H1 (cell line): ENCODE measurements around the gene MGMT. TPM values are rescaled to one million over a fixed set of nuclear protein-coding genes. Genes with fewer than 3 reads are reported as not detected.

Source experiments
- CTCF ChIA-PET: fragments of 300-600 bp; sonication (Branson Sonifier 250); formaldehyde crosslinking; loops from one replicate; lab custom pipeline; 2021; ENCODE audit not compliant: partially characterized antibody; lab: Charles Lee
- POLR2A ChIA-PET: fragments of 300-600 bp; sonication (Branson Sonifier 250); formaldehyde crosslinking; loops from one replicate; lab custom pipeline; 2021; ENCODE audit warnings: inconsistent platforms; ENCODE audit not compliant: partially characterized antibody; lab: Charles Lee
- DNase-seq, 2 experiments: peaks; one replicate each; pipeline versions ENCODE4 v3.0.0 to v3.0.0-alpha.2; 2010 to 2022; ENCODE audit warnings: low spot score in 2 of 2, low read depth in 1 of 2, mixed read lengths in 1 of 2
- FAIRE-seq: peaks from 2 replicates; lab custom pipeline; 2011; peaks lifted over from hg19 to GRCh38; lab: Jason Lieb, UNC
- H2AFZ ChIP-seq: 2 replicates; pipeline ENCODE4 v1.8.1; 2012; ENCODE audit warnings: low read length, inconsistent platforms
- H2AK5ac ChIP-seq: 2 replicates; pipeline ENCODE4 v1.6.1; 2013; ENCODE audit warnings: low read depth, low read length
- H2BK120ac ChIP-seq: replicated peaks from 2 replicates; pipeline ENCODE3; 2013; ENCODE audit warnings: low read depth, low read length, inconsistent platforms
- H2BK12ac ChIP-seq: 2 replicates; pipeline ENCODE4 v1.6.1; 2013; ENCODE audit warnings: low read depth, low read length
- H2BK15ac ChIP-seq: 2 replicates; pipeline ENCODE4 v1.6.1; 2013; ENCODE audit warnings: low read length
- H2BK20ac ChIP-seq: 2 replicates; pipeline ENCODE4 v1.6.1; 2013; ENCODE audit warnings: low read length
- H2BK5ac ChIP-seq: 2 replicates; pipeline ENCODE4 v1.6.1; 2013; ENCODE audit warnings: low read depth, low read length
- H3K14ac ChIP-seq: 2 replicates; pipeline ENCODE4 v1.6.1; 2013; ENCODE audit warnings: inconsistent platforms; ENCODE audit not compliant: insufficient read length
- H3K18ac ChIP-seq: 2 replicates; pipeline ENCODE4 v1.6.1; 2013; ENCODE audit warnings: low read length; ENCODE audit errors: extremely low read depth
- H3K23ac ChIP-seq: 2 replicates; pipeline ENCODE4 v1.6.1; 2013; ENCODE audit warnings: inconsistent platforms; ENCODE audit not compliant: insufficient read length
- H3K23me2 ChIP-seq: 2 replicates; pipeline ENCODE4 v1.6.1; 2013; ENCODE audit warnings: low read depth, low read length
- H3K27ac ChIP-seq: 2 replicates; pipeline ENCODE4 v1.6.1; 2011; ENCODE audit warnings: low read depth, low read length, inconsistent platforms
- H3K27me3 ChIP-seq, 4 experiments: replicated peaks in 1 of 4; 1 replicate in 1 of 4; 2 replicates in 3 of 4; pipeline versions ENCODE4 v1.6.1 to v1.8.1; 2011 to 2013; ENCODE audit warnings: low read length in 3 of 4, mild to moderate bottlenecking in 3 of 4, inconsistent platforms in 2 of 4, mixed read lengths in 2 of 4, moderate library complexity in 1 of 4; ENCODE audit not compliant: control insufficient read depth in 3 of 4, insufficient read depth in 3 of 4; ENCODE audit errors: extremely low read depth in 1 of 4
- H3K36me3 ChIP-seq, 4 experiments: 2 replicates each; pipeline versions ENCODE4 v1.6.1 to v1.8.1; 2011 to 2013; ENCODE audit warnings: mild to moderate bottlenecking in 4 of 4, low read length in 3 of 4, moderate library complexity in 2 of 4, control low read depth in 1 of 4, inconsistent platforms in 1 of 4; ENCODE audit not compliant: insufficient read depth in 4 of 4, control insufficient read depth in 2 of 4
- H3K4ac ChIP-seq: replicated peaks from 2 replicates; pipeline ENCODE3; 2013; ENCODE audit warnings: low read length, low read depth, mixed read lengths, inconsistent platforms; ENCODE audit not compliant: insufficient read length
- H3K4me1 ChIP-seq, 4 experiments: replicated peaks in 1 of 4; 1 replicate in 1 of 4; 2 replicates in 3 of 4; pipeline versions ENCODE4 v1.6.1 to v1.8.1; 2011 to 2013; ENCODE audit warnings: low read length in 3 of 4, inconsistent platforms in 2 of 4, mixed read lengths in 1 of 4; ENCODE audit not compliant: insufficient read depth in 4 of 4, control insufficient read depth in 3 of 4
- H3K4me2 ChIP-seq, 2 experiments: 2 replicates each; pipeline versions ENCODE4 v1.6.1 to v1.8.1; 2011 to 2013; ENCODE audit warnings: low read depth in 2 of 2, low read length in 2 of 2, control low read depth in 1 of 2, inconsistent platforms in 1 of 2, mild to moderate bottlenecking in 1 of 2; ENCODE audit not compliant: insufficient read depth in 1 of 2
- H3K4me3 ChIP-seq, 4 experiments: fragments of 200-600, 300-600 bp in 1 of 4; sonication (generic), shearing (Covaris generic), sonication (Bioruptor Twin) in 1 of 4; 2 replicates each; pipeline versions ENCODE4 v1.5.1 to v1.8.1; 2011 to 2016; ENCODE audit warnings: low read length in 4 of 4, low read depth in 3 of 4, control low read depth in 2 of 4, inconsistent platforms in 2 of 4, mild to moderate bottlenecking in 2 of 4, mixed read lengths in 1 of 4, moderate library complexity in 1 of 4; ENCODE audit not compliant: insufficient read depth in 2 of 4; ENCODE audit errors: extremely low read depth in 1 of 4
- H3K56ac ChIP-seq: replicated peaks from 2 replicates; pipeline ENCODE3; 2013; ENCODE audit warnings: low read depth, mild to moderate bottlenecking, mixed read lengths, low read length, inconsistent platforms; ENCODE audit not compliant: insufficient read length
- H3K79me1 ChIP-seq: 2 replicates; pipeline ENCODE4 v1.6.1; 2013; ENCODE audit warnings: low read depth, low read length, control low read depth
- H3K79me2 ChIP-seq, 2 experiments: 2 replicates each; pipeline versions ENCODE4 v1.6.1 to v1.8.1; 2012 to 2013; ENCODE audit warnings: low read length in 2 of 2, mild to moderate bottlenecking in 2 of 2, inconsistent platforms in 1 of 2; ENCODE audit not compliant: insufficient read depth in 2 of 2, control insufficient read depth in 1 of 2
- H3K9ac ChIP-seq, 4 experiments: replicated peaks in 1 of 4; 1 replicate in 1 of 4; 2 replicates in 3 of 4; pipeline versions ENCODE4 v1.6.1 to v1.8.1; 2011 to 2013; ENCODE audit warnings: low read depth in 3 of 4, low read length in 3 of 4, control low read depth in 2 of 4, mild to moderate bottlenecking in 2 of 4, moderate library complexity in 2 of 4, inconsistent platforms in 1 of 4; ENCODE audit errors: extremely low read depth in 1 of 4
- H3K9me3 ChIP-seq, 2 experiments: 2 replicates each; pipeline versions ENCODE4 v1.6.1 to v1.8.1; 2012 to 2013; ENCODE audit warnings: mild to moderate bottlenecking in 2 of 2, moderate library complexity in 2 of 2, control low read depth in 1 of 2, inconsistent platforms in 1 of 2, low read depth in 1 of 2, low read length in 1 of 2, mixed read lengths in 1 of 2; ENCODE audit not compliant: insufficient read depth in 2 of 2
- H4K20me1 ChIP-seq, 2 experiments: replicated peaks in 1 of 2; 2 replicates each; pipeline versions ENCODE3 to v1.8.1; 2011 to 2013; ENCODE audit warnings: inconsistent platforms in 2 of 2, low read length in 2 of 2, mild to moderate bottlenecking in 1 of 2; ENCODE audit not compliant: insufficient read depth in 2 of 2, control insufficient read depth in 1 of 2
- H4K5ac ChIP-seq: 2 replicates; pipeline ENCODE4 v1.6.1; 2013; ENCODE audit warnings: low read length, low read depth, mixed read lengths, inconsistent platforms; ENCODE audit not compliant: insufficient read length
- H4K8ac ChIP-seq: 2 replicates; pipeline ENCODE4 v1.8.0; 2013; ENCODE audit warnings: mild to moderate bottlenecking, moderate library complexity, low read length, inconsistent platforms; ENCODE audit not compliant: insufficient read depth; ENCODE audit errors: extremely low read depth
- H4K91ac ChIP-seq: replicated peaks from 2 replicates; pipeline ENCODE3; 2013; ENCODE audit warnings: low read length, mixed read lengths, inconsistent platforms; ENCODE audit not compliant: insufficient read length
- BACH1 ChIP-seq: IDR thresholded peaks from 2 replicates; pipeline ENCODE4 v1.6.1; 2012; ENCODE audit warnings: low read length, improper control_type of control experiment
- CEBPB ChIP-seq: IDR thresholded peaks from 2 replicates; pipeline ENCODE4 v1.6.1; 2012; ENCODE audit warnings: low read depth, low read length
- CTBP2 ChIP-seq: IDR thresholded peaks from 2 replicates; pipeline ENCODE4 v1.7.0; 2011; ENCODE audit warnings: borderline replicate concordance, mild to moderate bottlenecking, moderate library complexity, mixed read lengths, low read length; ENCODE audit not compliant: insufficient read depth, insufficient read length
- FOSL1 ChIP-seq: IDR thresholded peaks from 2 replicates; pipeline ENCODE4 v1.6.1; 2011; ENCODE audit warnings: mild to moderate bottlenecking, low read depth, low read length, moderate library complexity; ENCODE audit not compliant: insufficient read depth
- HDAC6 ChIP-seq: IDR thresholded peaks from one replicate; pipeline ENCODE4 v1.7.1; 2012; ENCODE audit warnings: low read depth, mild to moderate bottlenecking, inconsistent platforms, low read length, moderate library complexity
- JUND ChIP-seq: IDR thresholded peaks from 2 replicates; pipeline ENCODE4 v1.6.1; 2011; ENCODE audit warnings: mild to moderate bottlenecking, improper control_type of control experiment, low read length
- MAFK ChIP-seq: IDR thresholded peaks from 2 replicates; pipeline ENCODE4 v1.6.1; 2012; ENCODE audit warnings: low read depth, mild to moderate bottlenecking, improper control_type of control experiment, low read length
- NRF1 ChIP-seq: IDR thresholded peaks from 2 replicates; pipeline ENCODE4 v1.6.1; 2011; ENCODE audit warnings: mild to moderate bottlenecking, low read depth, low read length, improper control_type of control experiment
- SAP30 ChIP-seq: fragments of 300-600 bp; sonication (generic); IDR thresholded peaks from 2 replicates; pipeline ENCODE4 v1.7.1; 2012; ENCODE audit warnings: low read length, moderate library complexity, mild to moderate bottlenecking, inconsistent platforms; ENCODE audit not compliant: insufficient read depth, insufficient replicate concordance
- SIRT6 ChIP-seq: IDR thresholded peaks from one replicate; pipeline ENCODE4 v1.7.1; 2012; ENCODE audit warnings: low read length, inconsistent platforms
- SP1 ChIP-seq: IDR thresholded peaks from 2 replicates; pipeline ENCODE4 v1.6.1; 2011; ENCODE audit warnings: low read depth, low read length
- TAF1 ChIP-seq: IDR thresholded peaks from 2 replicates; pipeline ENCODE4 v1.6.1; 2011; ENCODE audit warnings: mild to moderate bottlenecking, low read depth, low read length
- TAF7 ChIP-seq: optimal IDR thresholded peaks from 2 replicates; pipeline ENCODE3; 2011; ENCODE audit warnings: low read depth, mild to moderate bottlenecking, inconsistent platforms, low read length, moderate library complexity, borderline replicate concordance
- USF2 ChIP-seq: IDR thresholded peaks from 2 replicates; pipeline ENCODE4 v1.6.1; 2011; ENCODE audit warnings: low read length, improper control_type of control experiment
- YY1 ChIP-seq: IDR thresholded peaks from 2 replicates; pipeline ENCODE4 v1.6.1; 2011; ENCODE audit warnings: low read depth, mild to moderate bottlenecking, low read length
- WGBS, 2 experiments: shearing (Covaris generic) in 1 of 2; methylation state at CpG; one replicate each; pipeline versions ENCODE4 v1.1.6 to v1.1.7; 2013 to 2015; ENCODE audit warnings: low lambda C conversion rate in 2 of 2, mixed read lengths in 2 of 2, inconsistent platforms in 1 of 2, low coverage in 1 of 2, missing lambda C conversion rate in 1 of 2; ENCODE audit not compliant: insufficient replicate concordance in 2 of 2, insufficient coverage in 1 of 2, insufficient read length in 1 of 2; ENCODE audit errors: extremely low coverage in 1 of 2, missing lambda C conversion rate in 1 of 2; 5-methylcytosine and 5-hydroxymethylcytosine counted together
- polyA plus RNA-seq, 7 experiments: library from polyadenylated mRNA; depleted of rRNA in 3 of 7; stranded (reverse) in 5 of 7; unstranded in 2 of 7; fragments of >200 nt in 5 of 7; fragments of 200-250 nt in 2 of 7; gene quantifications; 1 replicate in 5 of 7; 2 replicates in 1 of 7; 4 replicates in 1 of 7; pipeline versions ENCODE4 v1.2.1 to v1.2.3, GENCODE V29; 2011 to 2013; ENCODE audit warnings: missing spikeins in 2 of 7, mixed read lengths in 2 of 7
- total RNA-seq: library from RNA; stranded (reverse); fragmentation: NEBNext Ultra II Directional; extraction: Animal tissue kit (Norgen Biotek cat#: 25700); gene quantifications from 2 replicates; pipeline ENCODE4 v1.2.1, GENCODE V29; 2021

The MGMT gene
- total and polyA plus RNA-seq, 2 of the 8 experiments (the other 6 are each of a cell fraction or from before 2014, with no cell fraction given): 9.9 to 10.7 TPM

GRCh38 chr10:129656642-129657041 lies 189.6 kb downstream of the MGMT start:
- Histone ChIP-seq H2BK20ac (no peak overlapping the region), H3K9me3 (no peaks in the 10 kb centered on the region), H2AFZ (no peak overlapping the region), H3K4me3 (no peak overlapping the region; a peak in 1 of 8 replicates), H4K91ac (no peak overlapping the region), H3K27me3 (no peaks in the 10 kb centered on the region), H3K56ac (no peak overlapping the region), H2AK5ac (no peak overlapping the region), H3K79me2 (no peaks in the 10 kb centered on the region), H3K79me1 (no peaks in the 10 kb centered on the region), H2BK12ac (no peak overlapping the region), H3K36me3 (no peaks in the 10 kb centered on the region), H4K8ac (no peak overlapping the region), H4K20me1 (no peaks in the 10 kb centered on the region), H3K9ac (no peak overlapping the region), H3K4me2 (no peak overlapping the region), H3K18ac (no peak overlapping the region), H2BK120ac (no peak overlapping the region), H2BK15ac (no peak overlapping the region), H3K27ac (no peak overlapping the region), H3K4ac (no peak overlapping the region), H4K5ac (no peak overlapping the region), H3K14ac (no peak overlapping the region), H2BK5ac (no peak overlapping the region), H3K23me2 (no peaks in the 10 kb centered on the region), H3K4me1 (peaks cover 0 to 4% (median under 1%) of the 10 kb centered on the region in 4 experiments; a peak in 2 of 7 replicates), H3K23ac (no peak overlapping the region)
- WGBS, 2 experiments: 93% methylated on average over 7 of the region's 7 CpGs; no CpG with 5 or more reads in 1 of the 2 experiments
- DNase-seq (no peak), FAIRE-seq (no peak)
- CTCF ChIA-PET: interaction anchor here (0.6 to 4.8 kb wide), 8 partner anchors 8 to 481 kb away, joined by 3 to 32 read pairs (median 3); no protein-coding TSS in a partner anchor
- POLR2A ChIA-PET: no interaction called here
- TF ChIP-seq CEBPB: no peak
- no peak for TF ChIP-seq SP1
- no peak for TF ChIP-seq MAFK
- TF ChIP-seq NRF1: no peak
- no peak for TF ChIP-seq SAP30
- no peak for TF ChIP-seq JUND
- TF ChIP-seq TAF7: no peak
- no peak for TF ChIP-seq TAF1
- TF ChIP-seq YY1: no peak
- TF ChIP-seq HDAC6: no peak
- TF ChIP-seq SIRT6: no peak
- TF ChIP-seq FOSL1: no peak
- TF ChIP-seq BACH1: no peak
- TF ChIP-seq USF2: no peak
- no peak for TF ChIP-seq CTBP2
